Measurements from ENCODE around the gene ARHGAP23. TPM values are rescaled to one million over a fixed set of nuclear protein-coding genes. Genes with fewer than 3 reads are reported as not detected.

ARHGAP23 gene
- total RNA-seq, 4 donors from 2014 or later = 13.0 to 40.8 (median 24.6) TPM

DNA sequence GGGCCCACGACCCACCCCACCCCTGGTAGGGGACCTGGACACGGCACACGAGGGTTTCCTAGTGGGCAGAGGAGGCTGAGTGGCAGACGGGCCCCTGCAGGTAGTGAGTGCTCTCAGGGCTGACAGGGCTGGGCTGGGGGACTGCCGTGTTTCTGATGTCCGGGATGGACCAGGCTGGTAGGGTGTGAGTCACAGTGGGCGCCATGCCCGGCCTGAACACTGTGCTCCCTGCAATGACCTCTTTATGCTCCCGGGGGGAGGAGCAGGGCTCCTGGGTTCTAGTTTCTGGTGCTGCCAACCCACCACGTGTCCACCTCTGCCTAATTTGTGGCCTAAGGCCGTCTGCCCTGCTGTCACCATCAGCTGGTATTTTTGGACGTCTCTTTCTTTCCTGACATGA is 26.3 kb downstream of the ARHGAP23 start:
- Histone ChIP-seq H3K27ac (peak overlapping the region in 2 of 3 donors; percentile 38 to 61), H3K4me1 (peaks cover 0 to 32% of the 10 kb centered on the region in 2 donors), H3K27me3 (no peaks in the 10 kb centered on the region), H3K4me3 (replicated peaks in 1 of 3) (no peak overlapping the region), H3K9me3 (no peaks in the 10 kb centered on the region), H3K36me3 (no peaks in the 10 kb centered on the region)
- DNase-seq = peak; percentile 35 to 37
- peak in 1 of 2 donors; percentile 13 for TF ChIP-seq POLR2A (IDR thresholded peaks at IDR 0.05)
- TF ChIP-seq, protein P1, sequence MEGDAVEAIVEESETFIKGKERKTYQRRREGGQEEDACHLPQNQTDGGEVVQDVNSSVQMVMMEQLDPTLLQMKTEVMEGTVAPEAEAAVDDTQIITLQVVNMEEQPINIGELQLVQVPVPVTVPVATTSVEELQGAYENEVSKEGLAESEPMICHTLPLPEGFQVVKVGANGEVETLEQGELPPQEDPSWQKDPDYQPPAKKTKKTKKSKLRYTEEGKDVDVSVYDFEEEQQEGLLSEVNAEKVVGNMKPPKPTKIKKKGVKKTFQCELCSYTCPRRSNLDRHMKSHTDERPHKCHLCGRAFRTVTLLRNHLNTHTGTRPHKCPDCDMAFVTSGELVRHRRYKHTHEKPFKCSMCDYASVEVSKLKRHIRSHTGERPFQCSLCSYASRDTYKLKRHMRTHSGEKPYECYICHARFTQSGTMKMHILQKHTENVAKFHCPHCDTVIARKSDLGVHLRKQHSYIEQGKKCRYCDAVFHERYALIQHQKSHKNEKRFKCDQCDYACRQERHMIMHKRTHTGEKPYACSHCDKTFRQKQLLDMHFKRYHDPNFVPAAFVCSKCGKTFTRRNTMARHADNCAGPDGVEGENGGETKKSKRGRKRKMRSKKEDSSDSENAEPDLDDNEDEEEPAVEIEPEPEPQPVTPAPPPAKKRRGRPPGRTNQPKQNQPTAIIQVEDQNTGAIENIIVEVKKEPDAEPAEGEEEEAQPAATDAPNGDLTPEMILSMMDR (IDR thresholded peaks at IDR 0.05) = no peak
- intact Hi-C loops (cut with DNase I) = no loop called here
- WGBS, 2 donors = 37 to 39% methylated on average over 10 to 12 of the region's 12 CpGs

DNA sequence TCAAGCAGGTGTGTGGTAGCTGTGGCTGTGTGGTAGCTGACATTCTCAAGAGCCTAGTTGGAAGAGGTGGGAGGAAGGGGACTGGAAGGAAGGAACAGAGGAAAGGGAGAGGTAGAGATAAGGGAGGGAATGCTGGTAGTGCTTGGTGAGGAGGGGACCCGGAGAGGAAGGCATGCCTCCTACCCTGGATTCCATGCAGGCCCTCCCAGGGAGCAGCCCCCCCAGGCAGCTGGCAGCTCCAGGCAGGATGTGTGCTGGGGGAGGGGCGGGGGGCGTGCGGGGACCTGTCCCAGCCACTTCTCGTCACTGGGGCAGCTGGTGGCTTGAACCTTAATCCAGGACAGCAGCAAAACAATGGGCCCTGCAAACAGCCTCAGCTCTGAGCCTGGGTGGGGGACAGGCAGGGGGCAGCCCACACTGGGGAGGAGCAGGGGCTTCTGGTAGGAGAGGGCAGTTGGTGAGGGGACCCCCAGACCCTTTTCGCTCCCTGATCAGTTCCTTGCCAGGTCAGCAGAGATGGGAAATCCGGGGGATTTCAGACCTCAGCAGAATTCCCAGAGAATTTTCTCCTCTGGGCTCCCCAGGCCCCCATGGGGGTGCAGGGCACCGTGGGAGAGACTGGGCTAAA is 27.1 kb downstream of the ARHGAP23 start:
- Histone ChIP-seq H3K9me3 (no peaks in the 10 kb centered on the region), H3K4me1 (peaks cover 0 to 32% of the 10 kb centered on the region in 2 donors), H3K27ac (peak overlapping the region in 1 of 3 donors; percentile 40), H3K4me3 (replicated peaks in 1 of 3) (no peak overlapping the region), H3K27me3 (no peaks in the 10 kb centered on the region), H3K36me3 (no peaks in the 10 kb centered on the region)
- WGBS, 2 donors = 64 to 85% methylated on average over 7 of the region's 8 CpGs
- peak in 1 of 2 donors; percentile 6 for DNase-seq
- TF ChIP-seq POLR2A (IDR thresholded peaks at IDR 0.05) = no peak
- TF ChIP-seq, protein P1 (IDR thresholded peaks at IDR 0.05) = no peak
- intact Hi-C loops (cut with DNase I) = no loop called here

DNA sequence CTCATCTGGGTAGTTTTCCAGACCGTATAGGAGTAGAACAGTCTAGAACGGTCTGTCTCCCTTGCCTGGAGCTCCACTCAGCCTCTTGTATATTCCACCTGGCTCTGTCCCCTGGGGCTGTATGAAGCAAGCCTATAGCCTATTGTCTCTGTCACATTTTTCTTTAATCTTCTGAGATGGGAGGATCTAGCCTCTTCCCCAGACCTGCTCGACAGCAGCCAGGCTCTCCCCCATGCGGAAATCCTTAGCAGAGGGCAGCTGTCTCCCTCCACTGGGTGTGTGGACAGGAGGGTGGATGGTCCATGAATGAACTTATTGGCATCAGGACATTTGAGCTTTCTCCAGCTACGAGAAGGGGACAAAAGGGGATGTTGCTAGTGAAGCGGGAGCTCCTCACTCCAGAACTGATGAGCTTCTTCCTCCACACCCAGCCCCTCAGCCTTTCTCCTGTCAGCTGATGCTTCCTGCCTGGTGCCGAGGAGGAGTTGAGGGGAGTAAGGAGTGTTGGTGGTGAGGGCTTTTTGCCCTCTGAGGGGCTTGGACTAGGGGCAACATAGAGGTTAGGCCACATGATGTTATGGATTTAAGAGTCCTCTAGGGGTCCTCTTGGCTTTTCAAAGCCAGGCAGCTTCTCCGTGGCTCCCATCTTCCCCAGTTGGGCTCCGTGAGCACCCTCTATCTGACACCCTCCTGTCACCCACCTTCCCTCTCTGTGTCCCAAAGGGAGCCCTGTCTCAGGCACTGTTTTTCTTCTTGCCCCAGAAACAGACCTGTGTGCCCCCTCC is 28.0 kb downstream of the ARHGAP23 start:
- DNase-seq = no peak
- Histone ChIP-seq H3K4me1 (peaks cover 0 to 30% of the 10 kb centered on the region in 2 donors), H3K36me3 (no peaks in the 10 kb centered on the region), H3K9me3 (no peaks in the 10 kb centered on the region), H3K4me3 (replicated peaks in 1 of 3) (no peak overlapping the region), H3K27ac (peak overlapping the region in 1 of 3 donors; percentile 40), H3K27me3 (no peaks in the 10 kb centered on the region)
- intact Hi-C loops (cut with DNase I) = no loop called here
- no peak for TF ChIP-seq POLR2A (IDR thresholded peaks at IDR 0.05)
- TF ChIP-seq, protein P1 (IDR thresholded peaks at IDR 0.05) = no peak
- WGBS, 2 donors = 87 to 92% methylated on average over 8 to 9 of the region's 9 CpGs

DNA sequence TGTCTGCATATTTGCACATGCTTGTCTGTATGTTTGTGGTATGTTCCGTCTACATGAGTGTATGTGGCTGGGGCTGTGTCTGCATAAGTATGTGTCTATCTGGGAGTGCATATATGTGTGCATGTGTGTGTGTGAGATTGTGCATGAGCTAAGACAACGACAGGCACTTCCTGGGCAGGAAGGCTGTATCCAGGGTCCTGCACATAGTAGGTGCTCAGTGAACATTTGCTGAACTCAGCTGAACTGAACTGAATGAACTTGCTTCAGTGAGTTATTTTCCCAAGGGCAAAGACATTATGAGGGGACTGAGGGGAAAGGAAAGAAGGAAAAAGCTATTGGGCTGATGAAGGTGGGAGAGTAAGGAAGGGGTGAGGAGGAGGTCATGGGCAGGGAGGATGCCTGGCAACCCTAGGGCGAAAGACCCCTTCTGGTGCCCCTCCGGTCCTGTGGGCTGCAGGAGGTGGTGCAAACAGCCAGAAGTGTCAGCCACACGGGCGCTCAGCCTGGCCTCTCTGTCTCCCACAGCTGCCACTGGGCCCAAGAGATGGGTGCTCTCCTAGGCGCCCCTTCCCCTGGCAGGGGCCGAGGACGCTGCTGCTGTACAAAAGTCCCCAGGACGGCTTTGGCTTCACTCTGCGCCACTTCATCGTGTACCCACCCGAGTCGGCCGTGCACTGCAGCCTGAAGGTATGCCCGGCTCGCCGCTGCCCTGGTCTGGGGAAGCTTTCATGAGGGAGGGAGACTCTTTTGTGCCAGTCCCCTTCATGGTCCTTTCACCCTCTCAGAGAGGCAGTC is 29.5 kb downstream of the ARHGAP23 start:
- intact Hi-C loops (cut with DNase I) = no loop called here
- no peaks in the 10 kb centered on the region for H3K36me3 ChIP-seq
- no peak for DNase-seq
- 86 to 91% methylated on average over 9 to 11 of the region's 18 CpGs for WGBS, 2 donors
- peaks cover 0 to 17% of the 10 kb centered on the region in 2 donors for H3K4me1 ChIP-seq
- H3K27me3 ChIP-seq = no peaks in the 10 kb centered on the region
- H3K4me3 ChIP-seq (replicated peaks in 1 of 3) = no peak overlapping the region
- no peak overlapping the region for H3K27ac ChIP-seq
- TF ChIP-seq, protein P1 (IDR thresholded peaks at IDR 0.05) = no peak
- TF ChIP-seq POLR2A (IDR thresholded peaks at IDR 0.05) = no peak
- H3K9me3 ChIP-seq = no peaks in the 10 kb centered on the region

All from thyroid gland (tissue), 4 donors.